K562 (cell line): ENCODE measurements around the gene SUMO3. TPM values are rescaled to one million over a fixed set of nuclear protein-coding genes. Genes with fewer than 3 reads are reported as not detected.

Experiments used
- ATAC-seq: fragments of 200-7000 bp; cut with Tn5 transposase; 3 replicates; pipeline ENCODE4 v1.9.1; 2020; ENCODE audit warnings: moderate library complexity
- BruUV-seq: library from RNA; stranded (reverse); fragments of 400-500 nt; replicated peaks from 2 replicates; lab custom pipeline; 2021; lab: Mats Ljungman, UMichigan
- CTCF ChIA-PET: fragments of 300-600 bp; formaldehyde crosslinking; extraction: SDS; loops from one replicate; lab custom pipeline; 2021; ENCODE audit warnings: low intra/inter-chr PET ratio; lab: Yijun Ruan, JAX
- POLR2A ChIA-PET: fragments of 300-600, 350-650 bp; sonication (Branson Sonifier 250); formaldehyde crosslinking; extraction: SDS; loops from one replicate; lab custom pipeline; 2021; ENCODE audit warnings: antibody characterized with exemption, inconsistent platforms; lab: Yijun Ruan, JAX
- DNase-seq, 4 experiments: peaks; one replicate each; pipeline versions ENCODE4 v3.0.0 to v3.0.0-alpha.2; 2011 to 2018; ENCODE audit warnings: low spot score in 3 of 4, mixed read lengths in 3 of 4; ENCODE audit errors: extremely low read depth in 1 of 4
- FAIRE-seq: peaks from 2 replicates; lab custom pipeline; 2011; peaks lifted over from hg19 to GRCh38; lab: Jason Lieb, UNC
- H2AFZ ChIP-seq: 2 replicates; pipeline ENCODE4 v1.6.0; 2011; ENCODE audit warnings: low read depth, low read length, control low read depth, inconsistent platforms
- H3K27ac ChIP-seq: fragments of 200-600 bp; 3 replicates; pipeline ENCODE4 v1.8.0; 2011; ENCODE audit warnings: low read depth, mild to moderate bottlenecking, control low read depth, inconsistent platforms, low read length, moderate library complexity, mixed read lengths; ENCODE audit errors: extremely low read depth
- H3K27me3 ChIP-seq, 2 experiments: fragments of 300-600 bp in 1 of 2; 2 replicates in 1 of 2; 3 replicates in 1 of 2; pipeline versions ENCODE4 v1.6.0 to v1.8.0; 2011; ENCODE audit warnings: inconsistent platforms in 2 of 2, low read length in 2 of 2, mild to moderate bottlenecking in 1 of 2, mixed read lengths in 1 of 2, moderate library complexity in 1 of 2; ENCODE audit not compliant: control insufficient read depth in 2 of 2, insufficient read depth in 2 of 2
- H3K36me3 ChIP-seq: fragments of 300-600 bp; 3 replicates; pipeline ENCODE4 v1.8.0; 2011; ENCODE audit warnings: mild to moderate bottlenecking, low read length, inconsistent platforms; ENCODE audit not compliant: control insufficient read depth, insufficient read depth
- H3K4me1 ChIP-seq, 2 experiments: fragments of 200-600 bp in 1 of 2; replicated peaks in 1 of 2; 2 replicates in 1 of 2; 3 replicates in 1 of 2; pipeline versions ENCODE4 v1.5.1 to v1.8.0; 2011; ENCODE audit warnings: inconsistent platforms in 2 of 2, low read length in 2 of 2, mild to moderate bottlenecking in 1 of 2, mixed read lengths in 1 of 2, moderate library complexity in 1 of 2; ENCODE audit not compliant: control insufficient read depth in 2 of 2, insufficient read depth in 2 of 2
- H3K4me2 ChIP-seq: 2 replicates; pipeline ENCODE4 v1.6.1; 2011; ENCODE audit warnings: low read length, control low read depth, inconsistent platforms, mixed read lengths; ENCODE audit not compliant: insufficient read depth
- H3K4me3 ChIP-seq: fragments of 200-600 bp; sonication (generic), shearing (Covaris generic); 2 replicates; pipeline ENCODE4 v1.5.1; 2016; ENCODE audit warnings: control low read depth, inconsistent platforms
- H3K79me2 ChIP-seq: fragments of 200-600 bp; 3 replicates; pipeline ENCODE4 v1.8.0; 2011; ENCODE audit warnings: low read length, inconsistent platforms; ENCODE audit not compliant: control insufficient read depth, insufficient read depth
- H3K9ac ChIP-seq, 2 experiments: 2 replicates each; pipeline versions ENCODE4 v1.6.0 to v1.6.1; 2011; ENCODE audit warnings: low read depth in 2 of 2, low read length in 2 of 2, control low read depth in 1 of 2, inconsistent platforms in 1 of 2, mild to moderate bottlenecking in 1 of 2, mixed read lengths in 1 of 2; ENCODE audit not compliant: insufficient read depth in 1 of 2
- H3K9me1 ChIP-seq: one replicate; pipeline ENCODE4 v1.6.0; 2011; ENCODE audit warnings: inconsistent platforms, mild to moderate bottlenecking, low read length, moderate library complexity; ENCODE audit not compliant: control insufficient read depth, insufficient read depth
- H3K9me3 ChIP-seq: replicated peaks from 2 replicates; pipeline ENCODE4 v1.5.1; 2011; ENCODE audit warnings: low read depth, low read length, inconsistent platforms; ENCODE audit not compliant: control insufficient read depth, insufficient read depth
- H4K20me1 ChIP-seq: replicated peaks from 2 replicates; pipeline ENCODE4 v1.6.1; 2011; ENCODE audit warnings: low read length, inconsistent platforms, mixed read lengths; ENCODE audit not compliant: control insufficient read depth, insufficient read depth
- ZBTB8A ChIP-seq: fragments of 450-650 bp; IDR thresholded peaks from 2 replicates; pipeline ENCODE4 v1.6.1; 2018; ENCODE audit warnings: mild to moderate bottlenecking, moderate library complexity; ENCODE audit not compliant: partially characterized antibody
- WGBS: fragments of 100-300 bp; shearing (Covaris generic); methylation state at CpG from one replicate; pipeline ENCODE4 v1.1.6; 2016; ENCODE audit warnings: low coverage, mixed read lengths; ENCODE audit not compliant: insufficient coverage; ENCODE audit errors: missing lambda C conversion rate; 5-methylcytosine and 5-hydroxymethylcytosine counted together
- in situ Hi-C: fragments of 300-500 bp; cut with MboI; formaldehyde crosslinking; loops from 4 replicates; pipeline ENCODE4 v1.15.0; 2018; ENCODE audit warnings: inconsistent platforms, mixed read lengths
- intact Hi-C: fragments of 100-400 bp; cut with micrococcal nuclease; formaldehyde crosslinking; loops from 2 replicates; pipeline ENCODE4 v1.14.2; 2022
- polyA plus RNA-seq, 8 experiments: library from polyadenylated mRNA; depleted of rRNA in 4 of 8; stranded (reverse) in 5 of 8; unstranded in 3 of 8; fragments of >200 nt; fragmentation: Nextera tagmentation in 2 of 8; fragmentation: Illumina TruSeq in 1 of 8; extraction: Ambion mirVana in 2 of 8; extraction: Trizol in 1 of 8; gene quantifications; 2 replicates each; pipeline versions ENCODE4 v1.2.1 to v1.2.3, GENCODE V29; 2011 to 2014; ENCODE audit warnings: inconsistent platforms in 1 of 8, missing spikeins in 1 of 8
- total RNA-seq, 7 experiments: library from RNA; depleted of rRNA in 6 of 7; stranded (reverse); fragments of >200 nt in 6 of 7; fragmentation: Illumina TruSeq in 2 of 7; extraction: Trizol in 2 of 7; gene quantifications; 2 replicates each; pipeline versions ENCODE4 v1.2.1 to v1.2.3, GENCODE V29; 2011 to 2021; ENCODE audit warnings: low replicate concordance in 1 of 7
- TF ChIP-seq, protein P1 (sequence below): IDR thresholded peaks from 2 replicates; pipeline ENCODE4 v1.6.1; 2011; ENCODE audit warnings: borderline replicate concordance, low read depth, mild to moderate bottlenecking, moderate library complexity, low read length; ENCODE audit not compliant: insufficient read depth, poor library complexity, severe bottlenecking
- TF ChIP-seq, protein P2 (sequence below), 3 experiments: IDR thresholded peaks in 2 of 3; conservative IDR thresholded peaks in 1 of 3; 2 replicates each; pipeline ENCODE4 v1.5.1; 2011 to 2012; ENCODE audit warnings: low read length in 3 of 3, mild to moderate bottlenecking in 3 of 3, control low read depth in 2 of 3, improper control_type of control experiment in 1 of 3, inconsistent platforms in 1 of 3, low read depth in 1 of 3, mixed read lengths in 1 of 3, moderate library complexity in 1 of 3; ENCODE audit not compliant: insufficient read depth in 2 of 3

Gene SUMO3
- total and polyA plus RNA-seq, 9 of the 15 experiments (the other 6 are each of a cell fraction or from before 2014, with no cell fraction given) = 13.9 to 143 (median 113) TPM

DNA sequence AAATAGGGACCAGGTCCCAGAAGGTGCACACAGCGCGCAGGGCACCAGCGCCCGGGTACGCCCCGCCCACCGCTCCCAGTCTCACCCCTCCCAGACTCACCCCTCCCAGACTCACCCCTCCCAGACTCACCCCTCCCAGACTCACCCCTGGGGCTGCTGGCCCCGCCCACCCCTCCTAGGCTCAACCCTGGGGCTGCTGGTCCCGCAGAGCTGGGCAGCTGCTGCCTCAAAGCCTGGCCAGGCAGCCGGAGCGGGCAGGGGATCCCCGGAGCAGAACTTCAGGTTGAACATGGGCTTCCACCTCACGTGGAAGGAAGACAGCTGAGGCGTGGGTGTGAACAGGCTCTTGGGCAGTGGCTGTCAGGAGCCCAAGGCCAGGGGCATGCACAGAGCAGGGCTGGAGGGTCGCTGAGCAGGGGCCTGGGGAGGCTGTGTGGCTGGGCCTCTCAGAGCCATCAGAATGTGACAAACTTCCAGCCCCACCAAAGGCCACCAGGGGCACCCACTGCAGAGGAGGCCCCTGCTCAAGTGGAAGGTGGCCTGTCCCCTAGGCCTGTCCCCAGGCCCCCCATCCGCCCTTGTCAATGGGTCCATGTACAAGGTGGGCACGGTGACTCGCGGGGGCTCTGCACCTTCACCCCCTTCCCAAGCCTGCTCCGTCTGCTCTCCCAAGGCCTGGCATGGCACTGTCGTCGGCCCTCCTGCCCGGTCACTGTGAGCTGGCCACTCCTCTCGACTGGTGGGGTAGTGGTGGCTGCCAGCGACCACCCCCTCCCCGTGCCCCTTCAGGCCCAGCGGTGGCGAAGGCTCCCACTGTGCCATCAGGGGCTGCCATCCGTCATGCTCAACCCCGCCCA is 20.4 kb upstream of the SUMO3 start:
- Histone ChIP-seq H3K9ac (peak overlapping the region in 1 of 2 experiments; percentile 1; a peak in 1 of 4 replicates), H3K27ac (no peak overlapping the region), H3K4me3 (no peak overlapping the region), H3K27me3 (peaks cover 14 to 36% of the 10 kb centered on the region in 2 experiments; a peak in 4 of 5 replicates), H3K79me2 (no peaks in the 10 kb centered on the region), H2AFZ (no peak overlapping the region), H4K20me1 (peaks cover 5% of the 10 kb centered on the region; the same call in 1 of the 2 replicates), H3K4me2 (no peak overlapping the region), H3K9me3 (no peaks in the 10 kb centered on the region), H3K4me1 (peaks cover 21 to 52% of the 10 kb centered on the region in 2 experiments), H3K36me3 (no peaks in the 10 kb centered on the region), H3K9me1 (no peaks in the 10 kb centered on the region)
- DNase-seq (peak in 3 of 4 experiments; percentile 52 to 72 (median 71)), ATAC-seq (peak; percentile 16; the same call in 2 of the 3 replicates), FAIRE-seq (no peak)
- 62% methylated on average over 19 of the region's 30 CpGs for WGBS
- ChIA-PET CTCF (no interaction called here), POLR2A (interaction anchor here (1.0 kb wide), 1 partner anchor 28 kb away, joined by 3 read pairs; no protein-coding TSS in a partner anchor)
- in situ Hi-C loops = no loop called here
- no TSS peak for BruUV-seq
- intact Hi-C loops = loop anchor here (10.0 kb wide), 1 partner anchor 793 kb away; no protein-coding TSS in a partner anchor
- TF ChIP-seq, protein P1, sequence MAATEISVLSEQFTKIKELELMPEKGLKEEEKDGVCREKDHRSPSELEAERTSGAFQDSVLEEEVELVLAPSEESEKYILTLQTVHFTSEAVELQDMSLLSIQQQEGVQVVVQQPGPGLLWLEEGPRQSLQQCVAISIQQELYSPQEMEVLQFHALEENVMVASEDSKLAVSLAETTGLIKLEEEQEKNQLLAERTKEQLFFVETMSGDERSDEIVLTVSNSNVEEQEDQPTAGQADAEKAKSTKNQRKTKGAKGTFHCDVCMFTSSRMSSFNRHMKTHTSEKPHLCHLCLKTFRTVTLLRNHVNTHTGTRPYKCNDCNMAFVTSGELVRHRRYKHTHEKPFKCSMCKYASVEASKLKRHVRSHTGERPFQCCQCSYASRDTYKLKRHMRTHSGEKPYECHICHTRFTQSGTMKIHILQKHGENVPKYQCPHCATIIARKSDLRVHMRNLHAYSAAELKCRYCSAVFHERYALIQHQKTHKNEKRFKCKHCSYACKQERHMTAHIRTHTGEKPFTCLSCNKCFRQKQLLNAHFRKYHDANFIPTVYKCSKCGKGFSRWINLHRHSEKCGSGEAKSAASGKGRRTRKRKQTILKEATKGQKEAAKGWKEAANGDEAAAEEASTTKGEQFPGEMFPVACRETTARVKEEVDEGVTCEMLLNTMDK = peak; percentile 37
- TF ChIP-seq ZBTB8A = no peak
- TF ChIP-seq, protein P2, sequence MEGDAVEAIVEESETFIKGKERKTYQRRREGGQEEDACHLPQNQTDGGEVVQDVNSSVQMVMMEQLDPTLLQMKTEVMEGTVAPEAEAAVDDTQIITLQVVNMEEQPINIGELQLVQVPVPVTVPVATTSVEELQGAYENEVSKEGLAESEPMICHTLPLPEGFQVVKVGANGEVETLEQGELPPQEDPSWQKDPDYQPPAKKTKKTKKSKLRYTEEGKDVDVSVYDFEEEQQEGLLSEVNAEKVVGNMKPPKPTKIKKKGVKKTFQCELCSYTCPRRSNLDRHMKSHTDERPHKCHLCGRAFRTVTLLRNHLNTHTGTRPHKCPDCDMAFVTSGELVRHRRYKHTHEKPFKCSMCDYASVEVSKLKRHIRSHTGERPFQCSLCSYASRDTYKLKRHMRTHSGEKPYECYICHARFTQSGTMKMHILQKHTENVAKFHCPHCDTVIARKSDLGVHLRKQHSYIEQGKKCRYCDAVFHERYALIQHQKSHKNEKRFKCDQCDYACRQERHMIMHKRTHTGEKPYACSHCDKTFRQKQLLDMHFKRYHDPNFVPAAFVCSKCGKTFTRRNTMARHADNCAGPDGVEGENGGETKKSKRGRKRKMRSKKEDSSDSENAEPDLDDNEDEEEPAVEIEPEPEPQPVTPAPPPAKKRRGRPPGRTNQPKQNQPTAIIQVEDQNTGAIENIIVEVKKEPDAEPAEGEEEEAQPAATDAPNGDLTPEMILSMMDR (IDR thresholded peaks at IDR 0.05 in 2 of 3, conservative IDR thresholded peaks at IDR 0.05 in 1 of 3; ENCODE audit: insufficient read depth in 2 of 3, low read depth in 1 of 3, low read length in 3 of 3) = peak in 2 of 3 experiments; percentile 10 to 20; a peak in 1 of 6 replicates
